GM10266 (cell line): Measurements from ENCODE around the gene KIF4B.

Experiments
- DNase-seq: peaks from one replicate; pipeline ENCODE4 v3.0.0; 2012; ENCODE audit errors: extremely low spot score
- TF ChIP-seq, protein P1 (sequence below): IDR thresholded peaks from 2 replicates; pipeline ENCODE4 v1.5.1; 2012; ENCODE audit warnings: mild to moderate bottlenecking, low read depth; ENCODE audit not compliant: control insufficient read depth, insufficient read depth; ENCODE audit errors: missing control alignments

Gene KIF4B

DNA sequence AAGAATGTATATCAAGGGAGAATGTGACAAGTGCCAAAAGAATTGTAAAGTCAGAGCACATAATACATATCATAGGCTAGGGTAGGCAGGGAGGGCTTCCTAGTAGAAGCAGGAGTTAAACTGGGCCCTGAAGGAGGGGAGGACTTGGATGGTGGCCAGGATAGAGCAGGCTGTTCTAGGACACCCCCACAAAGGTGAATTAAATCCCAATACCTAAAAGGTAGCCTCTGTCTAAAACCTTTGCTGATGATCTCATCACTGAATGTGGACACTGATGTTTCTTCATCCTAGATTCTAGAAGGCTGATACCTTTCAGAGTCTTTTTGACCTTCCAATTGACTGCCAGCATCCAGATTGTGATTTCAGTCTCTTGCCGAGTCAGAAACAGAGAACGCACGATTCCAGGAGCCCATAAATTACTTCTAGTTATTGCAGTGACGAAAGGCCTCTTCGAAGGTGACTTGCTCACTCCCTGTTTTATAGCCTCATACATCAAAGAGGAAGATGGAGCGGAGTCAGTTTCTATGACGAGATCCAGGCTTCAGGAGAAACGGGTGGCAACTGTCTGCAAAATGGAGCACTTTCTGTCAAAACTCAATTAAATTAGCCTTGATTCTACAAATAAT, 43.2 kb downstream of the KIF4B start:
- no peak for DNase-seq
- TF ChIP-seq, protein P1, sequence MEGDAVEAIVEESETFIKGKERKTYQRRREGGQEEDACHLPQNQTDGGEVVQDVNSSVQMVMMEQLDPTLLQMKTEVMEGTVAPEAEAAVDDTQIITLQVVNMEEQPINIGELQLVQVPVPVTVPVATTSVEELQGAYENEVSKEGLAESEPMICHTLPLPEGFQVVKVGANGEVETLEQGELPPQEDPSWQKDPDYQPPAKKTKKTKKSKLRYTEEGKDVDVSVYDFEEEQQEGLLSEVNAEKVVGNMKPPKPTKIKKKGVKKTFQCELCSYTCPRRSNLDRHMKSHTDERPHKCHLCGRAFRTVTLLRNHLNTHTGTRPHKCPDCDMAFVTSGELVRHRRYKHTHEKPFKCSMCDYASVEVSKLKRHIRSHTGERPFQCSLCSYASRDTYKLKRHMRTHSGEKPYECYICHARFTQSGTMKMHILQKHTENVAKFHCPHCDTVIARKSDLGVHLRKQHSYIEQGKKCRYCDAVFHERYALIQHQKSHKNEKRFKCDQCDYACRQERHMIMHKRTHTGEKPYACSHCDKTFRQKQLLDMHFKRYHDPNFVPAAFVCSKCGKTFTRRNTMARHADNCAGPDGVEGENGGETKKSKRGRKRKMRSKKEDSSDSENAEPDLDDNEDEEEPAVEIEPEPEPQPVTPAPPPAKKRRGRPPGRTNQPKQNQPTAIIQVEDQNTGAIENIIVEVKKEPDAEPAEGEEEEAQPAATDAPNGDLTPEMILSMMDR, result no peak

DNA sequence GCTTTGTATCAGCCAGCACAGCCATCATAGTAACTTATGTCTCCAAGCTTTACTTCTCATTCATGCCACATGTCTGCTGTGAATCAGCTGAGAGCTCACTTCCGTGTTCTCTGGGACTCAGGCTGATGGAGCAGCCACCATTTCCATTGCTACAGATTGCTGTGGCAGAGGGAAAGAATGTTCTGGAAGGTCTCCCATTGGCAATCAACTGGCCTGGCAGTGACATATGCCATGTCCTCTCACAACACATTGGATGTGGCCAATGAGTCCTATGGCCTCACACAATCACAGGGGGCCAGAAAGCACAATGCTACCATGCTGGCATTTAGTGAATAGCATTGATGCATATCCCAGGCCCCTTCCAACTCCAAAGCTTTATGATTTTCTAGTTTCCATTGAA, 44.1 kb downstream of the KIF4B start:
- DNase-seq, result no peak
- TF ChIP-seq, protein P1, result no peak

DNA sequence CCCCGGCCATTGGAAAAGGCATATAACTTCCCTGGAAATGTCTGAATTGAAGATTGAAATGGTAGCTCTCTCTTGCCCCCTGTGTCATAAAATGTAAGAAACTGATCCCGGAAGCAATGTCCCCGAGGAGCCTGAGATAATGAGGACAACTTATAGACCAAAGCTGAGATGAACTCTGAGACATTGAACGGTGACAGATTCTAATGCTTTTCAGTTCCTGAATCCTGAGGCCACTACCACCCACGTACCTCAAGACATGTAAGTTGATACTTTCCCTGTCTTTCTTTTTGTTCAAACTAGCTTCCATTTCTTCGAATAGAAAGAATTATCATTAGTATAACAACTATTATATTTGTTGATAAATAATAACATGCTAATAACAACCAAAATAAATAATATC, 51.0 kb downstream of the KIF4B start:
- DNase-seq, result peak; percentile 14
- TF ChIP-seq, protein P1, result no peak

DNA sequence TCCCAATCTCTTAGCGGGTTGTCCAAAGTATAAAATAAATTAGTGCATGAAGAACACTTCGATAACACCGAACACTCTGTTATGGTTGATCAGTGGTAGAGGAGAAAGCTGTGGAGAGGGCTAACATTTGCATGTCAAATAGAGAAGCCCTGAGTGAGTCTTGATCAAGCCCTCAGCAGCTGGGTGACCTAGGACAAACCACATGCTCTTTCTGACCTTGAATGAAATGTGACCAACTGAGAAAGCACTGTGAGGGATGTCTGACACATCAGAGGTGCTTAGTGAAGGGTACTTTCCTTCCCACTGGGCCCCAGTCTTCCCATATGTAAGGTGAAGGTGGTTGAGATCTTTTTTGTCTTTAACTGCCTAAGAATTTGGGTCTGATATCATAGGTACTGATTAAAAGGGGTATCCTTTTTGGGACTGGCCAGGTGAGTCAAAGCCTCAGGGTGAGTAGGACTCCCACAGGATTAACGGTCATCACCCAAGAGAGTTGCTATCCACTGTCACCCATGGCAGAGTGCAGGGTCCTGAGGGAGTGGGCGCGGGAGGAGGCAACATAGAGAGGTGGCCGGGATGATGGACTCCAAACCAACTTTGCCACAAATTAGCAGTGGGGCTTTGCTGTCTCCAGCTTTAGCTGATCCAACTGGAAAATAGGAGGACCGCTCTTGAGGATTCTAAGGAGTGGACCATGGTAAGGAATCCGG, 53.5 kb downstream of the KIF4B start:
- TF ChIP-seq, protein P1, result no peak
- no peak for DNase-seq
